ENCODE results near the gene HSPB1. TPM values are rescaled to one million over a fixed set of nuclear protein-coding genes. Genes with fewer than 3 reads are reported as not detected.
"Not testable (repeated sequence)": the region's sequence is repeated elsewhere in the genome, so short reads cannot be mapped to it uniquely, and the experiment has no call there.

Gene HSPB1
- total RNA-seq, 2 donors from 2014 or later, result 1,006 to 1,433 TPM

- H3K4me1 ChIP-seq, result peaks cover 0 to 89% of the 10 kb centered on the region in 2 donors
- no peak for DNase-seq (ENCODE audit: low spot score)
- H3K4me3 ChIP-seq, result no peak overlapping the region
- no peaks in the 10 kb centered on the region for H3K27me3 ChIP-seq
- H3K36me3 ChIP-seq, result peaks cover 29% of the 10 kb centered on the region
- no peaks in the 10 kb centered on the region for H3K9me3 ChIP-seq
- peak overlapping the region in 1 of 2 donors; percentile 85 for H3K27ac ChIP-seq
- TF ChIP-seq CTCF (IDR thresholded peaks at IDR 0.05), result no peak
Observed at GRCh38 chr7:76332078-76332477, 29.6 kb downstream of the HSPB1 start.

- TF ChIP-seq CTCF (IDR thresholded peaks at IDR 0.05), result no peak
- H3K27ac ChIP-seq, result peak overlapping the region; percentile 65 to 85
- H3K4me3 ChIP-seq, result no peak overlapping the region
- H3K9me3 ChIP-seq, result no peaks in the 10 kb centered on the region
- peaks cover 0 to 89% of the 10 kb centered on the region in 2 donors for H3K4me1 ChIP-seq
- peaks cover 15% of the 10 kb centered on the region for H3K36me3 ChIP-seq
- no peaks in the 10 kb centered on the region for H3K27me3 ChIP-seq
- DNase-seq (ENCODE audit: low spot score), result peak; percentile 73
Observed at GRCh38 chr7:76333511-76334101, 31.1 kb downstream of the HSPB1 start.

- no peak for TF ChIP-seq CTCF (IDR thresholded peaks at IDR 0.05)
- peaks cover 0 to 89% of the 10 kb centered on the region in 2 donors for H3K4me1 ChIP-seq
- H3K36me3 ChIP-seq, result peaks cover 6% of the 10 kb centered on the region
- peak overlapping the region; percentile 65 to 85 for H3K27ac ChIP-seq
- no peaks in the 10 kb centered on the region for H3K9me3 ChIP-seq
- DNase-seq (ENCODE audit: low spot score), result no peak
- H3K27me3 ChIP-seq, result no peaks in the 10 kb centered on the region
- H3K4me3 ChIP-seq, result no peak overlapping the region
Observed at GRCh38 chr7:76334320-76334967, 32.0 kb downstream of the HSPB1 start.

GRCh38 chr7:76335417-76335816, 32.9 kb downstream of the HSPB1 start:
- H3K27me3 ChIP-seq; H3K4me3 ChIP-seq; DNase-seq (ENCODE audit: low spot score); H3K9me3 ChIP-seq; H3K36me3 ChIP-seq: not testable (repeated sequence)
- peaks cover 0 to 91% of the 10 kb centered on the region in 2 donors for H3K4me1 ChIP-seq
- peak overlapping the region; percentile 28 to 85 for H3K27ac ChIP-seq

GRCh38 chr7:76336094-76336493, 33.6 kb downstream of the HSPB1 start:
- no peak for DNase-seq (ENCODE audit: low spot score)
- peak overlapping the region; percentile 28 to 85 for H3K27ac ChIP-seq
- peaks cover 0 to 91% of the 10 kb centered on the region in 2 donors for H3K4me1 ChIP-seq
- H3K4me3 ChIP-seq, result no peak overlapping the region
- no peak for TF ChIP-seq CTCF (IDR thresholded peaks at IDR 0.05)
- no peaks in the 10 kb centered on the region for H3K9me3 ChIP-seq
- no peaks in the 10 kb centered on the region for H3K36me3 ChIP-seq
- H3K27me3 ChIP-seq, result no peaks in the 10 kb centered on the region

GRCh38 chr7:76337147-76337546, 34.7 kb downstream of the HSPB1 start:
- DNase-seq (ENCODE audit: low spot score), result no peak
- no peaks in the 10 kb centered on the region for H3K27me3 ChIP-seq
- no peaks in the 10 kb centered on the region for H3K9me3 ChIP-seq
- H3K36me3 ChIP-seq, result peaks cover 3% of the 10 kb centered on the region
- no peak overlapping the region for H3K4me3 ChIP-seq
- H3K27ac ChIP-seq, result peak overlapping the region; percentile 58 to 85
- TF ChIP-seq CTCF (IDR thresholded peaks at IDR 0.05), result no peak
- H3K4me1 ChIP-seq, result peaks cover 0 to 83% of the 10 kb centered on the region in 2 donors
